Measurements from ENCODE around the gene AIG1.

AIG1 gene

DNA sequence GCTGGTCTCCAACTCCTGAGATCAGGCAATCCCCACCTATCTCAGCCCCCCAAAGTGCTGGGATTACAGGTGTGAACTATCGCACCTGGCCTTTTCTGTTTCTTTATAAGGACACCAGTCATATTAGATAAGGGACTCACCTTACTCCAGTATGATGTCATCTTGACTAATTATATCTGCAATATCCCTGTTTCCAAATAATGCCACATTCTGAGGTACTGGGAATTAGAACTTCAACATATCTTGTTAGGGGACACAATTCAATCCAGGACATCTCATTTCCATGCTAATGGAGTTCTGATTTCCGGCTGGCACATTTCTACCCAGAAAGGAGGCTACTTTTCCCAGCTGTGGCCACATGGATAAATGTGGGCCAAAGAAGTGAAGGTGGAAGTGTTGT lies 6.4 kb upstream of the AIG1 start:
- TF ChIP-seq EZH2 (IDR thresholded peaks at IDR 0.05; ENCODE audit: borderline replicate concordance, low read length) = no peak
- TF ChIP-seq, protein P1, sequence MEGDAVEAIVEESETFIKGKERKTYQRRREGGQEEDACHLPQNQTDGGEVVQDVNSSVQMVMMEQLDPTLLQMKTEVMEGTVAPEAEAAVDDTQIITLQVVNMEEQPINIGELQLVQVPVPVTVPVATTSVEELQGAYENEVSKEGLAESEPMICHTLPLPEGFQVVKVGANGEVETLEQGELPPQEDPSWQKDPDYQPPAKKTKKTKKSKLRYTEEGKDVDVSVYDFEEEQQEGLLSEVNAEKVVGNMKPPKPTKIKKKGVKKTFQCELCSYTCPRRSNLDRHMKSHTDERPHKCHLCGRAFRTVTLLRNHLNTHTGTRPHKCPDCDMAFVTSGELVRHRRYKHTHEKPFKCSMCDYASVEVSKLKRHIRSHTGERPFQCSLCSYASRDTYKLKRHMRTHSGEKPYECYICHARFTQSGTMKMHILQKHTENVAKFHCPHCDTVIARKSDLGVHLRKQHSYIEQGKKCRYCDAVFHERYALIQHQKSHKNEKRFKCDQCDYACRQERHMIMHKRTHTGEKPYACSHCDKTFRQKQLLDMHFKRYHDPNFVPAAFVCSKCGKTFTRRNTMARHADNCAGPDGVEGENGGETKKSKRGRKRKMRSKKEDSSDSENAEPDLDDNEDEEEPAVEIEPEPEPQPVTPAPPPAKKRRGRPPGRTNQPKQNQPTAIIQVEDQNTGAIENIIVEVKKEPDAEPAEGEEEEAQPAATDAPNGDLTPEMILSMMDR (IDR thresholded peaks at IDR 0.05; ENCODE audit: low read length) = no peak

DNA sequence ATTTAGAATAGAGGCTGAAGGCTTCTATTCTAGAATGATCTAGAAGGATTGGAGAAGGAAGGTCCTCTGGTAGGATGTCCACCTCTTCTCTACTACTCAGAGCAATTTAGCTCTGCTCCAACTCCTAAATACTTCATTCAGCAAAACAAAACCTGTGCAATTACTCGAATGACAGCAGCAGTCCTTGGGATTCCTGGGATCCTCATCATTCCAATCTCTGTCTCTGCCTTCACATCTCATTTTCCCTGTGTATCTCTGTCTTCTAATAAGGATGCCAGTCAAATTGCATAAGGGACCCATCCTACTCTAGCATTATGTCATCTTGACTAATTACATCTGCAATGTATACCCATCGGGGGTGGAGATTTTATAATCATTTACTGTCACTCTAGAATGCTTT lies 5.5 kb upstream of the AIG1 start:
- H3K9ac ChIP-seq (ENCODE audit: low read length) = no peak overlapping the region
- TF ChIP-seq, protein P1 (IDR thresholded peaks at IDR 0.05; ENCODE audit: low read length) = no peak
- no peak for TF ChIP-seq EZH2 (IDR thresholded peaks at IDR 0.05; ENCODE audit: borderline replicate concordance, low read length)
- H3K4me1 ChIP-seq (ENCODE audit: insufficient read depth, low read length, severe bottlenecking) = peaks cover 7% of the 10 kb centered on the region
- no peaks in the 10 kb centered on the region; the same call in 1 of the 2 replicates for H3K27me3 ChIP-seq (ENCODE audit: insufficient read depth, low read length)
- H3K27ac ChIP-seq (ENCODE audit: low read depth, low read length, poor library complexity, severe bottlenecking) = no peak overlapping the region
- H3K9me3 ChIP-seq (ENCODE audit: low read length) = no peaks in the 10 kb centered on the region
- H3K36me3 ChIP-seq (ENCODE audit: insufficient read depth, low read length) = no peaks in the 10 kb centered on the region
- no peaks in the 10 kb centered on the region for H3K79me2 ChIP-seq (ENCODE audit: insufficient read depth, low read length)
- H2AFZ ChIP-seq (ENCODE audit: low read length) = no peak overlapping the region
- H3K4me2 ChIP-seq (ENCODE audit: low read length) = no peak overlapping the region
- H4K20me1 ChIP-seq (ENCODE audit: insufficient read depth, low read length) = no peaks in the 10 kb centered on the region
- H3F3A ChIP-seq (ENCODE audit: insufficient read depth, low read length) = no peaks in the 10 kb centered on the region
- H3K4me3 ChIP-seq (ENCODE audit: low read depth, low read length, poor library complexity, severe bottlenecking) = no peak overlapping the region
- H3K9me2 ChIP-seq (ENCODE audit: low read depth, low read length) = no peaks in the 10 kb centered on the region

More for the DNA sequence above, 6.4 kb upstream of the AIG1 start:
- Histone ChIP-seq H3K27ac (ENCODE audit: low read depth, low read length, poor library complexity, severe bottlenecking) (no peak overlapping the region), H3K9me2 (ENCODE audit: low read depth, low read length) (no peaks in the 10 kb centered on the region), H4K20me1 (ENCODE audit: insufficient read depth, low read length) (no peaks in the 10 kb centered on the region), H3K27me3 (ENCODE audit: insufficient read depth, low read length) (no peaks in the 10 kb centered on the region; the same call in 1 of the 2 replicates), H3K4me3 (ENCODE audit: low read depth, low read length, poor library complexity, severe bottlenecking) (no peak overlapping the region), H3K36me3 (ENCODE audit: insufficient read depth, low read length) (no peaks in the 10 kb centered on the region), H3K9ac (ENCODE audit: low read length) (no peak overlapping the region), H3K4me2 (ENCODE audit: low read length) (no peak overlapping the region), H3K79me2 (ENCODE audit: insufficient read depth, low read length) (no peaks in the 10 kb centered on the region), H3K9me3 (ENCODE audit: low read length) (no peaks in the 10 kb centered on the region), H3F3A (ENCODE audit: insufficient read depth, low read length) (no peaks in the 10 kb centered on the region), H2AFZ (ENCODE audit: low read length) (no peak overlapping the region), H3K4me1 (ENCODE audit: insufficient read depth, low read length, severe bottlenecking) (no peaks in the 10 kb centered on the region)

DNA sequence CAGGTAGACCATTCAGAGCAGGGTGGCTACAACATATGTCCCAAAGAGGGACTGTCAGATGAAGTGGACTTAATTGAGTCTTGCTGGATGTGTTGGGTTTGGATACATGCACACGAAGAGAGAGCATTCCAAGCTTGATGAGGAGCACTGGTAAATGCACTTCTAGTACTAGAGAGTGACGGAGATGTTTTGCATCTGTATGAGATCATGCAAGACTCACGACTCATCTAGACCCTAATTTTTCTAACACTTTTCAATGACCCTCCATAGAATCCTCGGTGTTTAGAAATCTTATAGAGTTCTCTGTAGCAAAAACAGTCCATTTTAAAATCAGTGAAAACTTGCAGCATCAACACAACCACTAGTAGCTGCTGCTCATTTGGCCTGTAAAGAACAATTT lies 4.8 kb upstream of the AIG1 start:
- H3K4me2 ChIP-seq (ENCODE audit: low read length) = no peak overlapping the region
- no peaks in the 10 kb centered on the region for H3K79me2 ChIP-seq (ENCODE audit: insufficient read depth, low read length)
- no peak overlapping the region for H3K27ac ChIP-seq (ENCODE audit: low read depth, low read length, poor library complexity, severe bottlenecking)
- H3F3A ChIP-seq (ENCODE audit: insufficient read depth, low read length) = no peaks in the 10 kb centered on the region
- no peaks in the 10 kb centered on the region; the same call in 1 of the 2 replicates for H3K27me3 ChIP-seq (ENCODE audit: insufficient read depth, low read length)
- H3K4me3 ChIP-seq (ENCODE audit: low read depth, low read length, poor library complexity, severe bottlenecking) = no peak overlapping the region
- no peaks in the 10 kb centered on the region for H3K9me2 ChIP-seq (ENCODE audit: low read depth, low read length)
- TF ChIP-seq EZH2 (IDR thresholded peaks at IDR 0.05; ENCODE audit: borderline replicate concordance, low read length) = no peak
- TF ChIP-seq, protein P1 (IDR thresholded peaks at IDR 0.05; ENCODE audit: low read length) = no peak
- no peaks in the 10 kb centered on the region for H3K36me3 ChIP-seq (ENCODE audit: insufficient read depth, low read length)
- no peak overlapping the region for H2AFZ ChIP-seq (ENCODE audit: low read length)
- H3K4me1 ChIP-seq (ENCODE audit: insufficient read depth, low read length, severe bottlenecking) = peaks cover 8% of the 10 kb centered on the region
- no peaks in the 10 kb centered on the region for H3K9me3 ChIP-seq (ENCODE audit: low read length)
- H4K20me1 ChIP-seq (ENCODE audit: insufficient read depth, low read length) = no peaks in the 10 kb centered on the region
- no peak overlapping the region for H3K9ac ChIP-seq (ENCODE audit: low read length)

All from OCI-LY1 (cell line).